HG02798 (cell line): Measurements from ENCODE around the gene CEMP1.
A peak's percentile ranks its signal among the peaks of the same experiment; 100 is the strongest.

Experiments
- ATAC-seq: cut with Tn5 transposase; IDR thresholded peaks from one replicate; pipeline ENCODE4 v1.9.1; 2021; ENCODE audit warnings: mild to moderate bottlenecking; ENCODE audit not compliant: unreplicated experiment, poor library complexity

Gene CEMP1

DNA sequence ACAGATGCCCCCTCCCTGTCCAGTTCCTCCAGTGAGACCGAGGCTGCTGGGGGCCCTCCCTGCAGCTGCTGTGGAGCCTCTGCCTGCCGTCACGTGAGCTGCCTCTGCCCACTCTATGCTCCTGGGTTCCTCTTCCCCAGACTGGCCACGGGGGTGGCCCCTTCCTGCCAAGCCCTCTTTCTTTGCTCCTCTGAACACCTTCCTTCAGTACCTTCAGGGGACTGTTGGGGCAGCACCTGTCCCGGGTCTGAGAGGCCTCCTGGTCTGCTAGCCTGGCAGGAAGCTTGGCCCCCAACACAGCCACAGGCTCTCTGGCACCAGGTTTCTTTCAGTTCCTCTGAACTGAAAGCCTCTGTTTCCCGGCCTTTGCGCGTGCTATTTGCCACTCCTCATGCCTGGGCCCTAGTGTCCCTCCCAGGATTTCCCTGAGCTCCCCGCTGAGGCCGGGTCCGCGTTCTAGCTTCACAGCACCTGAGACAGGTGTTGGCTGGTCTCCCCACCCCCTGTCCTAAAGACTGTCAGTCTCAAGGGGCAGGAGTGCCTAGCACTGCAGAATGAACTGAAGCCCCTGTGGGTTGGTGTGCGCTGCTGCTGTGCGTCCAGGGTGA lies 24.1 kb downstream of the CEMP1 start:
- ATAC-seq, result peak; percentile 49

DNA sequence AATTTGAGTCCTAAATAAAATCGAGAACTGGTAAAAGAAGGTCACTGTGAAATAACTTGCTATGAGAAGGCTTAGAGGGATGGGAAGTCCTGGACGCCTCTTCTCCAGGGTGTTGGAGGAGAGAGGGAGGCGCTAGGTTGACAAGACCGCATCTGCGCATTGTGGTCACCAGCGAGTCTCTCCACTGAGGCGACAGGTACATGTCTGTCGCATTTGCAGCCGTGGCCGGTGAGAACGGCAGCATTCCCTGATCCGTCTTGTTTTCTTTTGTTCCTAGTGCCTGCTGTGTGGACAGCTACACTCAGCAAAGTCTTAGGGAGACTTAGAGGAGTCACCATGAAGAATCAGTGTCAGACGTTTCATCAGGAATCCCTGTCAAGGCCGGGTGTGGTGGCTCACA lies 25.5 kb downstream of the CEMP1 start:
- ATAC-seq, result no peak

DNA sequence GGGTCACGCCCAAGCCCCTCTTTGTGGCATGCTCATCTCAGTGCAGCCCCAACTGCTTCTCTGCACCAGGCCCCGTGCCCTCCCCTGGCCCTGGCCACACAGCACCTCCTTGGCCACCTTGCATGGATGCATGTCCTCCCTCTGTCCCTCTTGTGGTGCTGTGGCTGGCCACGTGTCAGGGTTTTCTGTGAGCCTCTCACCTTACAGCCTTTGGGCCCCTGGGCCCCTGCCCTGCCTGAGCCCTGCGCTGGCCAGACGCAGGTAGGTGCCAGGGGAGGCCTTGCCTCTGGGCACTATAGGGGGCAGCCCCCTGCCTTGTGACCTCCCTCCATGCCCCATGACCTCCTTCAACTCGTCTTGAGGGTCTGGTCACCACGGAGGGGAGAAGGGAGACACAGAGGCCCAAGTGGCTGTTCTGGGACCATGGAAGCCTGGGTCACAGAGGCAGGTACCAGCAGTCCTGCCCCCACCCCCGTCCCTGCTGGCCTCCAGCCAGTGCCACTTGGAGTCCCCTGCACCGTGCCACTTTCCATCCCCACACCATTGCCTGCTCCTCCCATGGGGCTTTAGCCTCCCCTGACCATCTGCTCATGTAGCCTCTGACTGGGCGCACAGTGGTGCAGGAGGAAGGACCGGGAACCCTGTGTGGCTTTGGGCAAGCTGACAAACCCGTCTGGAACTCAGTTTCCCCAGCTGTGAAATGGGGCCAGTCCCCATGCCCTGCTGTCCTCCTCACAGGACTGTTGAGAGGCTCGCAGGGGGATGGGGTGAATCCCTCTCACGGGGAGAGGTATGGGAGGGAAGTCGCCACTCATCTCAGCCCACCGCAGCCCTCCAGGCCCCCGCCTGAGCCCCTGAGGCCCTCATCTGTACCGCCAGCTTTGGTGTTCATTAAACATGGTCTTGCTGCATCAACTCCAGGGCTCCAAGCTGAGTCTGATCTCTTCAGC lies 29.0 kb downstream of the CEMP1 start:
- no peak for ATAC-seq

GRCh38 chr16:2500918-2501750 lies 30.1 kb downstream of the CEMP1 start:
- ATAC-seq, result peak; percentile 62

DNA sequence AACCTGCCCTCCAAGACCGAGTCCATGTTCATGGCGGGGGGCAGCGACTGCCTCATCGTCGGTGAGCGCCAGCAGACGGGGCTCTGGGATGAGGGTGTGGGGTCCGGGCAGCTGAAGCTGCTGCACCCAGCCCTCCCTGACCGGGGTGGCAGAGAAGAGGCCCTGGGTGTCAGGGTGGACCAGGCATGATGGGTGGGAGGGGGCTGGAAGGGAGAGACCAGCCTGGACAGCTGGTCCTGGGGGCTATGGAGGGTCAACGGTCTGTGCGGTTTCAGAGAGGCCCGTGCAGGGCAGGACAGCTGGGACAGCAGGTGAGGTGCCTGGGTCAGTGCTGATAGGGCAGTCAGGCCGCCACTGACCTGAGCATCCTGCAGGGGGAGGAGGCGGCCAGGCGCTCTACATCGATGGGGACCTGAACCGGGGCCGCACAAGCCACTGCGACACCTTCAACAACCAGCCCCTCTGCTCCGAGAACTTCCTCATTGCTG lies 30.7 kb downstream of the CEMP1 start:
- ATAC-seq, result no peak

DNA sequence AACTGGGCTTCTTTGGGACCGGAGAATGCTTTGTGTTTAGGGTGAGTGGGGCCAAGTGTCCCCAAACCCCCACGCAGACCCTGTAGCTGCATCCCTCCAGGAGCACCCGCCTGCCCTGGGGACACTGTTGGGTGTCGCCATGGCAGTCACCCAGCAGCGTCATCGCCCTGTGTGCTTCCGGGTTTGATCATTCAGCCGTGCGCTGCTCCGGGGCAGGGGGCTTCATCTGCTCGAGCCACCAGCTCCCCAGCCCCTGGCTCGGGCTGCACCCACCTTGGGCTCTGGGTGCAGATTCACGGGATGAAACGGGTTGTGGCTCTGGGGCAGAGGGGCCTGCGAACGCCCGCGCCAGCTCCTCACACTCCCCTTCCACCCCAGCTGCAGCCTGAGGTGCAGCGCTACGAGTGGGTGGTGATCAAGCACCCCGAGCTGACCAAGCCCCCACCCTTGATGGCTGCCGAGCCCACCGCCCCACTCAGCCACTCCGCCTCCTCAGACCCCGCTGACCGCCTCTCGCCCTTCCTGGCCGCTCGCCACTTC lies 31.2 kb downstream of the CEMP1 start:
- ATAC-seq, result no peak

- no peak for ATAC-seq
These were observed 31.8 kb downstream of the CEMP1 start for GRCh38 chr16:2499454-2499853.

DNA sequence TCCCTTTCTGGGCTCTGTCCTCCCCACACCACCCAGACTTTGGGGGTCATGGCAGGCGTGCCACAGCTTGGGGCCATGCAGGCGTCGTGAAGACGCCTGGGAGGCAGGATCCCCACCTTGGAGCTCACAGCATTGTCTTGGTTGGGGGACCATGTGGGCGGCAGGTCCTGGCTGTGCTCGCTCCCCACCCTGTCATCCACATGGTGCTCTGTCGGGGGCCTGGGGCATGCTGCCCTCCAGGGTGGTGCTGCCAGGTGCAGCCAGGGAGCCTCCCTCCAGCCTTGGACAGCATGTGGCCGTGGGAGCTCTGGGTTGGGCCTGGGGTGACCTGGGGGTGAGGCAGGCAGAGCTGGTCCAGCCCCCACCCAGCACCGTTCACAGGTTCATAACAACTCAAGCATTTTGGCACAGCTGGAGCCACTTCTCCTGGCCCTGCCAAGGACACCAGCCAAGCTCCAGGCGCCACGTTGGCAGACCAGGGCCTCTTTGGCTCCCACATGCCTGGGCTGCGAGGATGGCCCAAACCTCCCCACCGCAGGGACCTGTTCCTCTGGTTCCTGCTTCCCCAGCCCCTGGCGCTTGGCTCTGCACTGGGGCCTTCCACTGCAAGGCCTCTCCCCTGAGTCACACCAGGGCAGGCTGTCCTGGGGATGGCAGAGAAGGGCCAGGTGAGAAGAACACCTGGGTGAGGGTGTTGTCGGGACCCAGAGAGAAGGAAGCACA lies 32.5 kb downstream of the CEMP1 start:
- no peak for ATAC-seq

DNA sequence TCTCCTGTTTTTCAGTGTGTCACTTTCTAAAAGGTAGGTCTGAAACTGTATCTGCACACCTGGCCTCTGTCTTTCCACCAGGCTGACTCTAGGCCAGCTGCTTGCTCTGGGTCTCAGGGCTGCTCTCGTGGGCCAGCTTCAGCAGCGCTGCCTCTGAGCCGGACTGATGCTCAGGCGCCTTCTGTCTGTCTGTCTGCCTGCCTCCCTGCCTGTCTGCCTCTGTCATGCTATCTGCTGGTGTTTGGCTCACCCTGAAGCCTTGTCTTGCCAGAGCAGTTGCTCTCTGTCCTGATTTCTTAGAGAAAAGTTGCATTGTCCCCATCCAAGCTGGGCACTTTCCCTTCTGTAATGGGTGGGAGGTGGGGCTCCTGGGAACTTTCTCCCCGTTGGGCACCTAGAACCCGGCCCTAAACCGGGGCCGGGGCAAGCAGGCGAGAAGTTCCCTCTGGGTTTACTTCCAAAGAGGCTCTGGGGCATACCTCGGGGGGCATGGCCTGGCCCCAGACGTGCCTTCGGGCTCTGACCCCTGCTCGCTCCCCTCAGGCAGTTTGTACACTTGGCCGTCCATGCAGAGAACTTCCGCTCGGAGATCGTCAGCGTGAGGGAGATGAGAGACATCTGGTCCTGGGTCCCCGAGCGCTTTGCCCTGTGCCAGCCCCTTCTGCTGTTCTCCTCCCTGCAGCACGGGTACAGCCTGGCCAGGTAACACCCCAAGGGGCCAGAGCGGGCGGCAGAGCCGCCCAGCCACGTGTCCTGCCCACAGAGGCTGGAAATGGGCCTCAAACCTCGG lies 33.3 kb downstream of the CEMP1 start:
- ATAC-seq, result no peak

DNA sequence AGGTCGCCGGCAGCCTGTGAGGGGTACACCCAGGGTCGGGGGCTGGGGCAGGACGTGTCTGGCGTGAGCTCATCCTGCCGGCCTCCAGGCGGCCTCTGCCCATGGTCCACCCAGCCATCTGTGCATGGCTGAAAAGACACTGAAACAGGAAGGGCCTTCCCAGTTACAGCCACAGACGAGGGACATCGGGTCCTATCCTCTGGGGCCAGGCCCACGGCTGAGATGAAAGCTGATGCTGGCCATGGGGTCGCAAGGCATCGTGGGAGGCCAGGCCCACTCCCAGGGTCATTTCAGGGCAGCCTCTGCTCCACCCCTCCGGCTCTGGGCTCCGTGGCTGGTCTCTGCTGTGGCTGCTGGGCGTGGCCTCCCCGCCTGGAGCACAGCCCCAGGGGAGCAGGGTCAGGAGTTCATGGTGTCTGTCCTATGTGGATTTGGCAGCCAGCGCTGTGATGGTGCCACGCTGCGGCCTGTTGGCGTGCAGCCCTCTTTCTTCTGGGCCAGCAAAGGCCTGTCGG lies 34.0 kb downstream of the CEMP1 start:
- ATAC-seq, result no peak

DNA sequence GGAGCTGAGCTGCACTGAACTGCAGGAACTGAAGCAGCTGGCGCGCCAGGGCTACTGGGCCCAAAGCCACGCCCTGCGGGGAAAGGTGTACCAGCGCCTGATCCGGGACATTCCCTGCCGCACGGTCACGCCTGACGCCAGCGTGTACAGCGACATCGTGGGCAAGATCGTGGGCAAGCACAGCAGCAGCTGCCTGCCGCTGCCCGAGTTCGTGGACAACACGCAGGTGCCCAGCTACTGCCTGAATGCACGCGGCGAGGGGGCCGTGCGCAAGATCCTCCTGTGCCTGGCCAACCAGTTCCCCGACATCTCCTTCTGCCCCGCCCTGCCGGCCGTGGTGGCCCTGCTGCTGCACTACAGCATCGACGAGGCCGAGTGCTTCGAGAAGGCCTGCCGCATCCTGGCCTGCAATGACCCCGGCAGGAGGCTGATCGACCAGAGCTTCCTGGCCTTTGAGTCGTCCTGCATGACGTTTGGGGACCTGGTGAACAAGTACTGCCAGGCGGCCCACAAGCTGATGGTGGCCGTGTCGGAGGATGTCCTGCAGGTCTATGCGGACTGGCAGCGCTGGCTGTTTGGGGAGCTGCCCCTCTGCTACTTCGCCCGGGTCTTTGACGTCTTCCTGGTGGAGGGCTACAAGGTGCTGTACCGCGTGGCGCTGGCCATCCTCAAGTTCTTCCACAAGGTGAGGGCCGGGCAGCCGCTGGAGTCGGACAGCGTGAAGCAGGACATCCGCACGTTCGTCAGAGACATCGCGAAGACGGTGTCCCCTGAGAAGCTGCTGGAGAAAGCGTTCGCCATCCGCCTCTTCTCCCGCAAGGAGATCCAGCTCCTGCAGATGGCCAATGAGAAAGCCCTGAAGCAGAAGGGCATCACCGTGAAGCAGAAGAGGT lies 34.7 kb downstream of the CEMP1 start:
- ATAC-seq, result no peak

- ATAC-seq, result no peak
These were observed 36.2 kb downstream of the CEMP1 start for GRCh38 chr16:2495041-2495440.

- no peak for ATAC-seq
These were observed 36.6 kb downstream of the CEMP1 start for GRCh38 chr16:2494616-2495015.

GRCh38 chr16:2493605-2494004 lies 37.6 kb downstream of the CEMP1 start:
- ATAC-seq, result no peak

GRCh38 chr16:2492292-2492691 lies 38.9 kb downstream of the CEMP1 start:
- ATAC-seq, result no peak

DNA sequence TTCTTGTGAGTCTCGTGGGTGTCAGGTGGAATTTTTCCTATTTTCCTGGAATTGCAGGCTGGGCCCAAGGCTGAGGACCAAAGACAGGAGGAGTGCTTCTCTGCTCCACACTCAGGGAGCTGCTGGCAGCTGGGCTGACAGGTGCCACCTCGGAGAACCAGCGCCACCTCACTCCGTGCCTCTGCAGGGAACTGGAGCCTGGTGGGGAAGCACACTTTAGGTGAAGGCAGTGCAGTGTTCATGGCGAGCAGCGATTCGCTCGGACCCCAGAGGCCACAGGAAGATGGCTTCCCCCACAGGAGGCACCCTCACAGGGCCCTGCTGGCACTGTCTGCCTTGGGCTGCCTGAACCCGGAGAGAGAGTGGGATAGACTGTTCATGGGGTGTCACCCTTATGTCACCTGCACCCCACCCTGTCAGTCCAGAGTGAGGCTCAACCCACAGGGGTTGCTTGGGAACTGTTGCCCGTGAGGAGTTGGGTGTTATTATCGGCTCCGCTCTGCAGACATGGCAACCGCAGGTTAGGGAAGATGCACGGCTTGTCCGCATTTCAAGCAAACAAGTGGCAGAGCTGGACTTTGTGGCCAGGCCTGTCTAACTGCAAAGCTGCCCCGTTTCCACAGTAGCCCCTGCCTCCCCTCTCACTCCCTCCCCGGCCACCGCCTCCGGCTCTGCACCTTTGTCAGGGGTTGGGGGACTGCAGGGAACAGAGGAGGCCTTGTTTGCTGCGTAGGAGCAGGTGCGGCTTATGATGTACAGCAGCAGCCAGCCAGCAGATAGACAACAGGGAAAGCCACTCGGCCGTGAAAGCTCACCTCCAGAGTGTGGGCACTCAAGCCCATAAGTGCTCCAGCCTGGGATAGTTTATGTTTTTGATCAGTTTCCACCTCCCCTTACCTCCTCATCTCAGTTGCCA lies 40.8 kb downstream of the CEMP1 start:
- no peak for ATAC-seq

- no peak for ATAC-seq
These were observed 41.6 kb downstream of the CEMP1 start for GRCh38 chr16:2489581-2489980.
